Hematopoietic multipotent progenitor cell (in vitro differentiated cells): ENCODE results near the gene TUBB4A. TPM values are rescaled to one million over a fixed set of nuclear protein-coding genes. Genes with fewer than 3 reads are reported as not detected.

ENCODE experiments used
- DNase-seq, 3 donors: peaks; one replicate each; pipeline ENCODE4 v3.0.0-alpha.2; 2011 to 2015; ENCODE audit warnings: low read depth in 2 of 3, low spot score in 2 of 3
- small RNA-seq: library from RNA; depleted of rRNA; stranded (forward); fragments of <200 nt; gene quantifications from one replicate; pipeline ENCODE3, GENCODE V24; 2012
- total RNA-seq: library from RNA; depleted of rRNA; stranded (reverse); fragments of >200 nt; gene quantifications from one replicate; pipeline ENCODE4 v1.2.3, GENCODE V29; 2012

TUBB4A gene
- total RNA-seq, 1 donor = 7.0 TPM

GRCh38 chr19:6448045-6448444, 54.1 kb downstream of the TUBB4A start:
- no peak for DNase-seq

GRCh38 chr19:6446452-6446851, 55.7 kb downstream of the TUBB4A start:
- no peak for DNase-seq

Small RNA genes within 50 kb of the gene (small RNA-seq; reads per million reads assigned to genes)
- not detected for gene AC010503.2

Other genes with a start within 250 kb of the TUBB4A start
- gene MLLT1, start 222.3 kb downstream of the TUBB4A start, total RNA-seq = 7.8 TPM
- gene ACER1, start 168.7 kb downstream of the TUBB4A start, total RNA-seq = under 0.01 TPM
- 193 TPM for gene CLPP, start 140.8 kb downstream of the TUBB4A start, total RNA-seq
- 66.0 TPM for gene ALKBH7, start 129.5 kb downstream of the TUBB4A start, total RNA-seq
- 2.2 TPM for gene PSPN, start 126.4 kb downstream of the TUBB4A start, total RNA-seq
- gene GTF2F1, start 109.1 kb downstream of the TUBB4A start, total RNA-seq = 69.7 TPM
- gene KHSRP, start 77.5 kb downstream of the TUBB4A start, total RNA-seq = 100 TPM
- not detected for gene SLC25A41, start 68.5 kb downstream of the TUBB4A start, total RNA-seq
- 10.8 TPM for gene SLC25A23, start 42.5 kb downstream of the TUBB4A start, total RNA-seq
- gene CRB3, start 38.0 kb downstream of the TUBB4A start, total RNA-seq = 0.27 TPM
- gene DENND1C, start 20.5 kb downstream of the TUBB4A start, total RNA-seq = 9.2 TPM
- gene TNFSF9, start 28.7 kb upstream of the TUBB4A start, total RNA-seq = 2.2 TPM
- 0.27 TPM for gene CD70, start 88.8 kb upstream of the TUBB4A start, total RNA-seq
- gene TNFSF14, start 167.9 kb upstream of the TUBB4A start, total RNA-seq = 0.27 TPM
- under 0.01 TPM for gene C3, start 218.3 kb upstream of the TUBB4A start, total RNA-seq
- 45.8 TPM for gene GPR108, start 235.3 kb upstream of the TUBB4A start, total RNA-seq
- 8.3 TPM for gene TRIP10, start 237.4 kb upstream of the TUBB4A start, total RNA-seq